Measurements from ENCODE around the gene HCST. TPM values are rescaled to one million over a fixed set of nuclear protein-coding genes. Genes with fewer than 3 reads are reported as not detected.

The HCST gene
- polyA plus RNA-seq, 1 donor = 11.1 TPM

DNA sequence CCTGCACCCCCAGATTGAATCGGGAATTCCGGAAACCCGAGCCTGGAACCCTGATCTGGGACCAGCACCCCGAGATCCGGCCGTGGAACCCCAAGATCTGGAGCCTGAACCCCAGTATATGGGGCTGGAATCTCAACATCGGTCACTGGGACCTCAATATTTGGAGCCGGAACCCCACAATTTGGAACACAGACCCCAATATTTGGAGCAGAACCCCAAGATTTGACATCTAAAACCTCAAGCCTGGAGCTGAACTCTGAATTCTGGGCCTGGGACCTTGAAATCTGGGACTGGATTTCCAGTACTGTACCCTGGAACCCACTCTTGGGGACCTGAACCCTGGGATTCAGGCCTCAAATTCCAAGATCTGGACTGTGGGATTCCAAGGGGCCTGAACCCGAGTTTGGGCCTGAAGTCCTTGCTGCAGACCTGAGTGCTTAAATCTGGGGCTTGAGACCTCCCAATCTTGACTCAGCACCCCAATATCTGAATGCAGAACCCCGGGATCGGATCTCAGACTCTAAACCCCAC is 34.5 kb downstream of the HCST start:
- peaks cover 9% of the 10 kb centered on the region for H3K9me3 ChIP-seq (ENCODE audit: control insufficient read depth, low read depth, low read length)
- H3K27me3 ChIP-seq (ENCODE audit: control insufficient read depth, insufficient read depth, low read length) = no peaks in the 10 kb centered on the region
- peaks cover 18% of the 10 kb centered on the region for H3K4me1 ChIP-seq (ENCODE audit: control insufficient read depth, insufficient read depth, low read length)
- H3K36me3 ChIP-seq (ENCODE audit: control insufficient read depth, insufficient read depth, low read length) = peaks cover 7% of the 10 kb centered on the region
- H3K27ac ChIP-seq (ENCODE audit: low read length) = no peak overlapping the region
- DNase-seq = no peak
- no CpG with 5 or more reads among the region's 11 CpGs for WGBS (ENCODE audit: insufficient coverage, low lambda C conversion rate)
- peak overlapping the region; percentile 56 for H3K4me3 ChIP-seq (ENCODE audit: low read length)

DNA sequence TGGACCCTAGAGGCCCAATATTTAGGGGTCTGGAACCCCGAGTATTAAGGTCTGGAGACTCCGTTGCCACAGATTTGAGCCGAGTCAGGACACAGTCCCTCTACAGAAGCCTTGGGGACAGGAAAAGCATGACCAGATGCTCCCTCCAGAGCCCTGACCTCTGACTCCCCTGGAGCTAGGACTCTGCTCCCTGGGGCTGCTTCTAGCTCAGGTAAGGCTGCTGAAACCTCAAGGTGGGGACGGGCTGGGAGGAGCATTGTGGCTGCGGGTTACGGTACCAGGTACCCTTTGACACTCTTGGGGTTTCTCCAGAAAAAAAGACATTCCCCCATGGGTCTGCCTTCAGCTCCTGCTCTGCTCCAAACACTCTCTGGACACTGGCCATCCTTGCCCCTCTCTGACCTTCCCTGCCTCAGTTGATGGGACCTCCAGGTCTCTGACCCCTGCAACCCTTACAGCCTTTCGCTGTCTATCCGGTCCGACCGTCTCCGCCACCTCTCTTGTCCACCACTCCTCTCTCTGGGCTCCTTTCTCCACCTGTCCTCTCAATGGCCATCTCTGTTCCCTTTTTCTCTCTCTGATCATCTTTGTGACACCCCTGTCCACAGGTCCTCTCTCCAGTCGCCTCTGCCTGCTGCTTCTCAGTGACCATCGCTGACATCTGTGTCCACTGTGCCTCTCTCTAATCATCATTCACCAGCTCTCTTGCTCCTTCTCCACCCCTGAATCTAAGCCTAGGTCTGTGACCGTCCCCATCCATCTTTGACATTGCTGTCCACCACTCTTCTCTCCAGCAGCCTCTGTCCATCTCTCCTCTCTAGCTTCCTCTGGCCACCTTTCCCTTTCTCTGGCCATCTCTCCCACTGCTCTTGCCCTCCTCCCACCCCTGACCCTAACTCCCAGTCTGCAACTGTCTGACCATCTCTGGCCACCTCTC is 35.3 kb downstream of the HCST start:
- Histone ChIP-seq H3K27ac (ENCODE audit: low read length) (no peak overlapping the region), H3K4me1 (ENCODE audit: control insufficient read depth, insufficient read depth, low read length) (peaks cover 18% of the 10 kb centered on the region), H3K9me3 (ENCODE audit: control insufficient read depth, low read depth, low read length) (peaks cover 9% of the 10 kb centered on the region), H3K27me3 (ENCODE audit: control insufficient read depth, insufficient read depth, low read length) (no peaks in the 10 kb centered on the region), H3K4me3 (ENCODE audit: low read length) (peak overlapping the region; percentile 56), H3K36me3 (ENCODE audit: control insufficient read depth, insufficient read depth, low read length) (peaks cover 7% of the 10 kb centered on the region)
- DNase-seq = peak in 1 of 2 donors; percentile 20
- 66% methylated on average over 6 of the region's 14 CpGs for WGBS (ENCODE audit: insufficient coverage, low lambda C conversion rate)

DNA sequence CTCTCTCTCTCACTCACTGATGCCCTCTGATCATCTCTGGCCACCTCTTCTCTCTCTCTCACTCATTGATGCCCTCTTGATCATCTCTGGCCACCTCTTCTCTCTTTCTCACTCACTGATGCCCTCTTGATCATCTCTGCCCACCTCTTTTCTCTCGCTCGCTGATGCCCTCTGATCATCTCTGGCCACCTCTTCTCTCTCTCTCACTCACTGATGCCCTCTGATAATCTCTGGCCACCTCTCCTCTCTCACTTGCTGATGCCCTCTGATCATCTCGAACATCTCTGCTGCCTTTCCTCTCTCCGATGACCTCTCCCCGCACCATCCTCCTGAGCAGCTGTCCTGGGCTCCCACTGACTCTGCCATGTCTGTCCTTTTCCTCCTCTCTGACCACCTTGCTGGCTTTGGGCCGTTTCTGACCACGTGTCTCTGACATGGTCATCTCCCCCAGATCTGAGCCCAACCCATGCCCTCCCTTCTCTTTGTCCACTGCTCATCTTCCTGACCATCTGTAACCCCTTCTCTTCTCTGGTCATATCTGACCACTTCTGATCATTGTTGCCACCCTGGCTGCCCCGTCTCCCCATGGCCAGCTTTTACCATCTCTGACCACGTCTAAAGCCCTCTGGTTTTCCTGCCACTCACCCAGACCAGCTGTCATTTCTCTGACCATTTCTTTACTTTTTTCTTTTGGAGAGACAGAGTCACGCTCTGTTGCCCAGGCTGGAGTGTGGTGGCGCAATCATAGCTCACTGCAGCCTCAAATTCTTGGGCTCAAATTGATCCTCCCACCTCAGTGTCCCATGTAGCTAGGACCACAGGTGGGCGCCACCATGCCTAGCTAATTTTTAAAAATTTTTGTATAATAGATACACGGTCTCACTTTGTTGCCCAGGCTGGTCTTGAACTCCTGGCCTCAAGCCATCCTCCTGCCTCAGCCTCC is 36.2 kb downstream of the HCST start:
- H3K4me1 ChIP-seq (ENCODE audit: control insufficient read depth, insufficient read depth, low read length) = peaks cover 18% of the 10 kb centered on the region
- H3K4me3 ChIP-seq (ENCODE audit: low read length) = no peak overlapping the region
- no peak overlapping the region for H3K27ac ChIP-seq (ENCODE audit: low read length)
- H3K27me3 ChIP-seq (ENCODE audit: control insufficient read depth, insufficient read depth, low read length) = no peaks in the 10 kb centered on the region
- 83% methylated on average over 4 of the region's 13 CpGs for WGBS (ENCODE audit: insufficient coverage, low lambda C conversion rate)
- peaks cover 9% of the 10 kb centered on the region for H3K9me3 ChIP-seq (ENCODE audit: control insufficient read depth, low read depth, low read length)
- DNase-seq = no peak
- peaks cover 7% of the 10 kb centered on the region for H3K36me3 ChIP-seq (ENCODE audit: control insufficient read depth, insufficient read depth, low read length)

DNA sequence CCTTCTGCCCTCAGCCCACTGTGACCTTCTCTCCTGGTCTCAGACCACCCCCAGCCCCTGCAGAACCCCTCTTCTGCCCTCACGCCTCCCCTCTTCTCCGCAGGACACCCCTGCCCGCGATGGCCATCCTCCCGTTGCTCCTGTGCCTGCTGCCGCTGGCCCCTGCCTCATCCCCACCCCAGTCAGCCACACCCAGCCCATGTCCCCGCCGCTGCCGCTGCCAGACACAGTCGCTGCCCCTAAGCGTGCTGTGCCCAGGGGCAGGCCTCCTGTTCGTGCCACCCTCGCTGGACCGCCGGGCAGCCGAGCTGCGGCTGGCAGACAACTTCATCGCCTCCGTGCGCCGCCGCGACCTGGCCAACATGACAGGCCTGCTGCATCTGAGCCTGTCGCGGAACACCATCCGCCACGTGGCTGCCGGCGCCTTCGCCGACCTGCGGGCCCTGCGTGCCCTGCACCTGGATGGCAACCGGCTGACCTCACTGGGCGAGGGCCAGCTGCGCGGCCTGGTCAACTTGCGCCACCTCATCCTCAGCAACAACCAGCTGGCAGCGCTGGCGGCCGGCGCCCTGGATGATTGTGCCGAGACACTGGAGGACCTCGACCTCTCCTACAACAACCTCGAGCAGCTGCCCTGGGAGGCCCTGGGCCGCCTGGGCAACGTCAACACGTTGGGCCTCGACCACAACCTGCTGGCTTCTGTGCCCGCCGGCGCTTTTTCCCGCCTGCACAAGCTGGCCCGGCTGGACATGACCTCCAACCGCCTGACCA is 37.2 kb downstream of the HCST start:
- WGBS (ENCODE audit: insufficient coverage, low lambda C conversion rate) = no CpG with 5 or more reads among the region's 55 CpGs
- Histone ChIP-seq H3K4me3 (ENCODE audit: low read length) (no peak overlapping the region), H3K36me3 (ENCODE audit: control insufficient read depth, insufficient read depth, low read length) (peaks cover 7% of the 10 kb centered on the region), H3K4me1 (ENCODE audit: control insufficient read depth, insufficient read depth, low read length) (peaks cover 18% of the 10 kb centered on the region), H3K27ac (ENCODE audit: low read length) (no peak overlapping the region), H3K27me3 (ENCODE audit: control insufficient read depth, insufficient read depth, low read length) (no peaks in the 10 kb centered on the region), H3K9me3 (ENCODE audit: control insufficient read depth, low read depth, low read length) (peaks cover 9% of the 10 kb centered on the region)
- no peak for DNase-seq

DNA sequence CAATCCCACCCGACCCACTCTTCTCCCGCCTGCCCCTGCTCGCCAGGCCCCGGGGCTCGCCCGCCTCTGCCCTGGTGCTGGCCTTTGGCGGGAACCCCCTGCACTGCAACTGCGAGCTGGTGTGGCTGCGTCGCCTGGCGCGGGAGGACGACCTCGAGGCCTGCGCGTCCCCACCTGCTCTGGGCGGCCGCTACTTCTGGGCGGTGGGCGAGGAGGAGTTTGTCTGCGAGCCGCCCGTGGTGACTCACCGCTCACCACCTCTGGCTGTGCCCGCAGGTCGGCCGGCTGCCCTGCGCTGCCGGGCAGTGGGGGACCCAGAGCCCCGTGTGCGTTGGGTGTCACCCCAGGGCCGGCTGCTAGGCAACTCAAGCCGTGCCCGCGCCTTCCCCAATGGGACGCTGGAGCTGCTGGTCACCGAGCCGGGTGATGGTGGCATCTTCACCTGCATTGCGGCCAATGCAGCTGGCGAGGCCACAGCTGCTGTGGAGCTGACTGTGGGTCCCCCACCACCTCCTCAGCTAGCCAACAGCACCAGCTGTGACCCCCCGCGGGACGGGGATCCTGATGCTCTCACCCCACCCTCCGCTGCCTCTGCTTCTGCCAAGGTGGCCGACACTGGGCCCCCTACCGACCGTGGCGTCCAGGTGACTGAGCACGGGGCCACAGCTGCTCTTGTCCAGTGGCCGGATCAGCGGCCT is 37.9 kb downstream of the HCST start:
- peaks cover 9% of the 10 kb centered on the region for H3K36me3 ChIP-seq (ENCODE audit: control insufficient read depth, insufficient read depth, low read length)
- H3K9me3 ChIP-seq (ENCODE audit: control insufficient read depth, low read depth, low read length) = peaks cover 9% of the 10 kb centered on the region
- no peak overlapping the region for H3K27ac ChIP-seq (ENCODE audit: low read length)
- H3K4me1 ChIP-seq (ENCODE audit: control insufficient read depth, insufficient read depth, low read length) = peaks cover 15% of the 10 kb centered on the region
- H3K27me3 ChIP-seq (ENCODE audit: control insufficient read depth, insufficient read depth, low read length) = no peaks in the 10 kb centered on the region
- WGBS (ENCODE audit: insufficient coverage, low lambda C conversion rate) = no CpG with 5 or more reads among the region's 51 CpGs
- no peak for DNase-seq
- no peak overlapping the region for H3K4me3 ChIP-seq (ENCODE audit: low read length)

GRCh38 chr19:35940839-35941238 is 38.5 kb downstream of the HCST start:
- no peaks in the 10 kb centered on the region for H3K27me3 ChIP-seq (ENCODE audit: control insufficient read depth, insufficient read depth, low read length)
- no peak overlapping the region for H3K4me3 ChIP-seq (ENCODE audit: low read length)
- H3K9me3 ChIP-seq (ENCODE audit: control insufficient read depth, low read depth, low read length) = peaks cover 9% of the 10 kb centered on the region
- H3K4me1 ChIP-seq (ENCODE audit: control insufficient read depth, insufficient read depth, low read length) = peaks cover 9% of the 10 kb centered on the region
- no peak overlapping the region for H3K27ac ChIP-seq (ENCODE audit: low read length)
- no peak for DNase-seq
- WGBS (ENCODE audit: insufficient coverage, low lambda C conversion rate) = 78% methylated on average over 3 of the region's 4 CpGs
- peaks cover 9% of the 10 kb centered on the region for H3K36me3 ChIP-seq (ENCODE audit: control insufficient read depth, insufficient read depth, low read length)

DNA sequence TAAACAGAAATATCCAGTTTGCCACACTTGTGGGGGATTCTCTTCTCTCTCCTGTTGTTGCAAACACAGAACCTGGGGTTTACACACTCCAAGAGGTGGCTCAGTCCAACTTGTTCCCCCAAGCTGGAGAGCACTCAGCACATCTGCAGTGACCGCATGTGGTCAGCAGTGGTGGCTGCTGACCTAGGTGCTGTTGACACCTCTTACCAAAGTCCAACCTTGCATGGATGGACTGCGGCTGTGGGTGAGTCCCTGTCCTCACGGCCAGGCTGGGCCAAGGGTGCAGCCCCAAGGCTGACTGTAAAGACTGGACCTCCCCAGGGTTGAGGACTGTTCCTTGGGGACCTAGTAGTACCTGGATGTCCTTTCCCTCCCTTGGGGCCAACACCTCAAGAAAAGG is 39.9 kb downstream of the HCST start:
- no peak for DNase-seq

DNA sequence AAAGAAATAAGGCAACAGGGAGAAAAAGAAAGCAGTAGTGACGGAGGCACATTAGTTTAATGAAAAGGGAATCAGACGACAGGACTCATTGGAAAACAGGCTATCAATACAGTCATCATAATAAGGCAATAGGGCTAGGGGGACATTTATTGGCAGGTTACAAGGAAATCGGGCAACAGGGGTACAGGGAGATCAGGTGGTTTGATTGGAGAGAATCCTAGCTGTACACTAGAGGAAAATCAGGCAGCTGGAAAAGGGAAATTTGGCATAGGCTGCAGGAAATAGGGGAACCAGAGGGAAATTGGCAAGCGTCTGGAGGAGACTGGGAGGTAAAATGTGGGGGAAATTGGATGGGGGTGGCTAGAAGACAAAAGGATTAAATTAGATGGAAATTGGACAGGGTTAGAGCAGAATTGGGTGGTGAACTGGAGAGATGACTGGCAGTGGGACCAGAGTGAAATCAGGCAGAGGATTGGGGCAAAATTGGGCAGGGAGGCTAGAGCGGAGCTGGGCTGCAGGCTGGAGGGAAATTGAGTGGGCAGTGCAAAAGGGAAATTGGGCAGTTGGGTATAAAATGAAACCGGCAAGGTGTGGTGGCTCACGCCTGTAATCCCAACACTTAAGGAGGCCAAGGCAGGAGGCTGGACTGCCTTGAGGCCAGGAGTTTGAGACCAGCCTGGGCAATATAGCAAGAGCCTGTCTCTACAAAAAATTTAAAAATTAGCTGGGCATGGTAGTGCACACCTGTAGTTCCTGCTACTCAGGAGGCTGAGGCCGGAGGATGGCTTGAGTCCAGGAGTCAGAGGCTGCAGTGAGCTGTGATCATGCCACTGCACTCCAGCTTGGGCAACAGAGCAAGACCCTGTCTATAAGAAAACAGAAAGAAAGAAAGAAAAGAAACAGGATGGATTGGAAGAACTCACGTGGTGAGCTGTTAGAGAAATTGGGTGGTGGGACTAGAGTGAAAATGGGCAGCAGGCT is 41.3 kb downstream of the HCST start:
- Histone ChIP-seq H3K36me3 (ENCODE audit: control insufficient read depth, insufficient read depth, low read length) (peaks cover 9% of the 10 kb centered on the region), H3K9me3 (ENCODE audit: control insufficient read depth, low read depth, low read length) (peaks cover 9% of the 10 kb centered on the region), H3K4me1 (ENCODE audit: control insufficient read depth, insufficient read depth, low read length) (no peaks in the 10 kb centered on the region), H3K27me3 (ENCODE audit: control insufficient read depth, insufficient read depth, low read length) (no peaks in the 10 kb centered on the region), H3K27ac (ENCODE audit: low read length) (no peak overlapping the region), H3K4me3 (ENCODE audit: low read length) (no peak overlapping the region)
- WGBS (ENCODE audit: insufficient coverage, low lambda C conversion rate) = 89% methylated on average over 5 of the region's 9 CpGs
- no peak for DNase-seq

More for the DNA sequence above, 39.9 kb downstream of the HCST start:
- Histone ChIP-seq H3K9me3 (ENCODE audit: control insufficient read depth, low read depth, low read length) (peaks cover 9% of the 10 kb centered on the region), H3K27me3 (ENCODE audit: control insufficient read depth, insufficient read depth, low read length) (no peaks in the 10 kb centered on the region), H3K4me3 (ENCODE audit: low read length) (no peak overlapping the region), H3K36me3 (ENCODE audit: control insufficient read depth, insufficient read depth, low read length) (peaks cover 9% of the 10 kb centered on the region), H3K4me1 (ENCODE audit: control insufficient read depth, insufficient read depth, low read length) (peaks cover 2% of the 10 kb centered on the region), H3K27ac (ENCODE audit: low read length) (no peak overlapping the region)
- no CpG with 5 or more reads among the region's 3 CpGs for WGBS (ENCODE audit: insufficient coverage, low lambda C conversion rate)

All from large intestine (tissue), 3 donors.